Neural cell (in vitro differentiated cells): ENCODE data around the gene LRRC14B.

Experiments
- EP300 ChIP-seq: fragments of 450-650 bp; conservative IDR thresholded peaks from 2 replicates; pipeline ENCODE4 v1.6.1; 2014; ENCODE audit warnings: antibody characterized with exemption, mild to moderate bottlenecking, moderate library complexity; ENCODE audit not compliant: poor library complexity, severe bottlenecking
- EZH2 ChIP-seq: fragments of 200-600, 300-800 bp; shearing (Covaris generic), sonication (generic); IDR thresholded peaks from 2 replicates; pipeline ENCODE4 v1.6.1; 2014; ENCODE audit warnings: antibody characterized with exemption, low read length, borderline replicate concordance, mild to moderate bottlenecking; ENCODE audit not compliant: insufficient read depth, poor library complexity, severe bottlenecking
- POLR2AphosphoS5 ChIP-seq: IDR thresholded peaks from 2 replicates; pipeline ENCODE4 v1.6.1; 2012
- RAD21 ChIP-seq: fragments of 450-650 bp; conservative IDR thresholded peaks from 2 replicates; pipeline ENCODE4 v1.6.1; 2014; ENCODE audit warnings: antibody characterized with exemption, mild to moderate bottlenecking, moderate library complexity
- SMC3 ChIP-seq: fragments of 450-650 bp; conservative IDR thresholded peaks from 2 replicates; pipeline ENCODE4 v1.6.1; 2014; ENCODE audit warnings: antibody characterized with exemption, mild to moderate bottlenecking, moderate library complexity; ENCODE audit not compliant: poor library complexity
- TAF1 ChIP-seq: IDR thresholded peaks from 2 replicates; pipeline ENCODE4 v1.6.1; 2012; ENCODE audit warnings: low read depth
- TF ChIP-seq, protein P1 (sequence below): fragments of 450-650 bp; IDR thresholded peaks from 2 replicates; pipeline ENCODE4 v1.5.1; 2014; ENCODE audit warnings: antibody characterized with exemption, mild to moderate bottlenecking, moderate library complexity; ENCODE audit not compliant: poor library complexity, severe bottlenecking
- TF ChIP-seq, protein P2 (sequence below): IDR thresholded peaks from 2 replicates; pipeline ENCODE4 v1.6.1; 2012; ENCODE audit warnings: borderline replicate concordance

DNA sequence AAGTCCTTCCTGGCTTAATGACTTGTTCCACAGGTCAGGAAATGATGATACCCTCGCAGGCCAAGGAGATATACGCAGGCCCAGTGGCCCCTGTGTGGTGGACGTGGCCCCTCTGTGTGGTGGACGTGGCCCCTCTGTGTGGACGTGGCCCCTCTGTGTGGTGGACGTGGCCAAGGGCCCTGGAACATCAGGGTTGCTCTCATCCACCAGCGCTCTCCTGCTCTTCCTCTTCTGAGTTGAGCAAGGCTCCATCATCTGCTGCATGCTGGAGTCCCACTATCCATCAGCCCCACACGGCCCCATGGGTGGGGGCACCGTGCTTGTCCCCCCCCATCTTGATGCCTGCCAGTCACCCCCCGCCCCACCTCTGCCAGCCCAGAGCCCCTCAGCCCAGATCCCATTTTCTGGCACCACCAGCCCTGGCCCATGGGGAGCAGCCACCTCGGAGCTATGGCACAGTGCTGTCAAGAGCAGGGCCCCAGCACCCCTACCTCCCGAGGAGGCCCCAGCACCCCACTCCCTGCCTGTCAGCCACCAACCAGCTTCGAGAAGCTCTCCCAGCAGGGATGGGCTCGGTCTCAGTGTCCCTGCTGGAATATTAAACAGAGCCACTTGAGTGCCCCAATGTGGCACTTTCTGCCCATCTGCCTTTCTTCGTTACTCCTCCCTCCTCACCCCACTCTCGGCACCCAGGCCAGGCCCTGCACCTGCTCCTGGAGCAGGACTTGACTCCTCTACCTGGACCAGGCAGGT is 8.1 kb downstream of the LRRC14B start:
- TF ChIP-seq EZH2 (no peak), POLR2AphosphoS5 (no peak), TAF1 (no peak), EP300 (no peak), RAD21 (no peak), SMC3 (no peak)
- TF ChIP-seq, protein P1, sequence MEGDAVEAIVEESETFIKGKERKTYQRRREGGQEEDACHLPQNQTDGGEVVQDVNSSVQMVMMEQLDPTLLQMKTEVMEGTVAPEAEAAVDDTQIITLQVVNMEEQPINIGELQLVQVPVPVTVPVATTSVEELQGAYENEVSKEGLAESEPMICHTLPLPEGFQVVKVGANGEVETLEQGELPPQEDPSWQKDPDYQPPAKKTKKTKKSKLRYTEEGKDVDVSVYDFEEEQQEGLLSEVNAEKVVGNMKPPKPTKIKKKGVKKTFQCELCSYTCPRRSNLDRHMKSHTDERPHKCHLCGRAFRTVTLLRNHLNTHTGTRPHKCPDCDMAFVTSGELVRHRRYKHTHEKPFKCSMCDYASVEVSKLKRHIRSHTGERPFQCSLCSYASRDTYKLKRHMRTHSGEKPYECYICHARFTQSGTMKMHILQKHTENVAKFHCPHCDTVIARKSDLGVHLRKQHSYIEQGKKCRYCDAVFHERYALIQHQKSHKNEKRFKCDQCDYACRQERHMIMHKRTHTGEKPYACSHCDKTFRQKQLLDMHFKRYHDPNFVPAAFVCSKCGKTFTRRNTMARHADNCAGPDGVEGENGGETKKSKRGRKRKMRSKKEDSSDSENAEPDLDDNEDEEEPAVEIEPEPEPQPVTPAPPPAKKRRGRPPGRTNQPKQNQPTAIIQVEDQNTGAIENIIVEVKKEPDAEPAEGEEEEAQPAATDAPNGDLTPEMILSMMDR: no peak
- TF ChIP-seq, protein P2, sequence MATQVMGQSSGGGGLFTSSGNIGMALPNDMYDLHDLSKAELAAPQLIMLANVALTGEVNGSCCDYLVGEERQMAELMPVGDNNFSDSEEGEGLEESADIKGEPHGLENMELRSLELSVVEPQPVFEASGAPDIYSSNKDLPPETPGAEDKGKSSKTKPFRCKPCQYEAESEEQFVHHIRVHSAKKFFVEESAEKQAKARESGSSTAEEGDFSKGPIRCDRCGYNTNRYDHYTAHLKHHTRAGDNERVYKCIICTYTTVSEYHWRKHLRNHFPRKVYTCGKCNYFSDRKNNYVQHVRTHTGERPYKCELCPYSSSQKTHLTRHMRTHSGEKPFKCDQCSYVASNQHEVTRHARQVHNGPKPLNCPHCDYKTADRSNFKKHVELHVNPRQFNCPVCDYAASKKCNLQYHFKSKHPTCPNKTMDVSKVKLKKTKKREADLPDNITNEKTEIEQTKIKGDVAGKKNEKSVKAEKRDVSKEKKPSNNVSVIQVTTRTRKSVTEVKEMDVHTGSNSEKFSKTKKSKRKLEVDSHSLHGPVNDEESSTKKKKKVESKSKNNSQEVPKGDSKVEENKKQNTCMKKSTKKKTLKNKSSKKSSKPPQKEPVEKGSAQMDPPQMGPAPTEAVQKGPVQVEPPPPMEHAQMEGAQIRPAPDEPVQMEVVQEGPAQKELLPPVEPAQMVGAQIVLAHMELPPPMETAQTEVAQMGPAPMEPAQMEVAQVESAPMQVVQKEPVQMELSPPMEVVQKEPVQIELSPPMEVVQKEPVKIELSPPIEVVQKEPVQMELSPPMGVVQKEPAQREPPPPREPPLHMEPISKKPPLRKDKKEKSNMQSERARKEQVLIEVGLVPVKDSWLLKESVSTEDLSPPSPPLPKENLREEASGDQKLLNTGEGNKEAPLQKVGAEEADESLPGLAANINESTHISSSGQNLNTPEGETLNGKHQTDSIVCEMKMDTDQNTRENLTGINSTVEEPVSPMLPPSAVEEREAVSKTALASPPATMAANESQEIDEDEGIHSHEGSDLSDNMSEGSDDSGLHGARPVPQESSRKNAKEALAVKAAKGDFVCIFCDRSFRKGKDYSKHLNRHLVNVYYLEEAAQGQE: no peak
